Measurements from ENCODE around the gene CTBS. TPM values are rescaled to one million over a fixed set of nuclear protein-coding genes. Genes with fewer than 3 reads are reported as not detected.

CTBS gene
- total and polyA plus RNA-seq, 2 experiments from 2014 or later = 25.4 to 33.6 TPM

- Histone ChIP-seq H3K4me1 (ENCODE audit: insufficient read depth) (peaks cover 9% of the 10 kb centered on the region), H3K9me2 (replicated peaks; ENCODE audit: insufficient read depth) (no peaks in the 10 kb centered on the region), H2AFZ (no peak overlapping the region)
These were observed 11.6 kb upstream of the CTBS start for GRCh38 chr1:84585803-84586202.

GRCh38 chr1:84584126-84584525 lies 9.9 kb upstream of the CTBS start:
- no peaks in the 10 kb centered on the region for H3K9me3 ChIP-seq (ENCODE audit: low read depth)

More at GRCh38 chr1:84585803-84586202, 11.6 kb upstream of the CTBS start:
- no peak overlapping the region for H3K4me3 ChIP-seq
- H3K27ac ChIP-seq = no peak overlapping the region
- no peaks in the 10 kb centered on the region for H3K36me3 ChIP-seq (replicated peaks; ENCODE audit: insufficient read depth, low read depth)
- 91% methylated on average over 1 of the region's 1 CpG for WGBS (ENCODE audit: low lambda C conversion rate, missing lambda C conversion rate)
- no peaks in the 10 kb centered on the region for H3K79me2 ChIP-seq
- no peaks in the 10 kb centered on the region for H3K27me3 ChIP-seq
- no peak overlapping the region for H3K4me2 ChIP-seq
- no peaks in the 10 kb centered on the region for H3K9me3 ChIP-seq (ENCODE audit: low read depth)
- TF ChIP-seq, protein P1, sequence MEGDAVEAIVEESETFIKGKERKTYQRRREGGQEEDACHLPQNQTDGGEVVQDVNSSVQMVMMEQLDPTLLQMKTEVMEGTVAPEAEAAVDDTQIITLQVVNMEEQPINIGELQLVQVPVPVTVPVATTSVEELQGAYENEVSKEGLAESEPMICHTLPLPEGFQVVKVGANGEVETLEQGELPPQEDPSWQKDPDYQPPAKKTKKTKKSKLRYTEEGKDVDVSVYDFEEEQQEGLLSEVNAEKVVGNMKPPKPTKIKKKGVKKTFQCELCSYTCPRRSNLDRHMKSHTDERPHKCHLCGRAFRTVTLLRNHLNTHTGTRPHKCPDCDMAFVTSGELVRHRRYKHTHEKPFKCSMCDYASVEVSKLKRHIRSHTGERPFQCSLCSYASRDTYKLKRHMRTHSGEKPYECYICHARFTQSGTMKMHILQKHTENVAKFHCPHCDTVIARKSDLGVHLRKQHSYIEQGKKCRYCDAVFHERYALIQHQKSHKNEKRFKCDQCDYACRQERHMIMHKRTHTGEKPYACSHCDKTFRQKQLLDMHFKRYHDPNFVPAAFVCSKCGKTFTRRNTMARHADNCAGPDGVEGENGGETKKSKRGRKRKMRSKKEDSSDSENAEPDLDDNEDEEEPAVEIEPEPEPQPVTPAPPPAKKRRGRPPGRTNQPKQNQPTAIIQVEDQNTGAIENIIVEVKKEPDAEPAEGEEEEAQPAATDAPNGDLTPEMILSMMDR (IDR thresholded peaks at IDR 0.05; ENCODE audit: poor library complexity) = no peak
- TF ChIP-seq EZH2 (IDR thresholded peaks at IDR 0.05; ENCODE audit: borderline replicate concordance) (no peak), EZH2phosphoT487 (IDR thresholded peaks at IDR 0.05; ENCODE audit: low read depth, severe bottlenecking, unreplicated experiment) (no peak)
- H4K20me1 ChIP-seq (ENCODE audit: insufficient read depth, poor library complexity, severe bottlenecking) = no peaks in the 10 kb centered on the region
- no peak for DNase-seq (ENCODE audit: low spot score)

GRCh38 chr1:84583648-84584047 lies 9.4 kb upstream of the CTBS start:
- no peaks in the 10 kb centered on the region for H3K36me3 ChIP-seq (replicated peaks; ENCODE audit: insufficient read depth, low read depth)
- 60% methylated on average over 10 of the region's 10 CpGs for WGBS (ENCODE audit: low lambda C conversion rate, missing lambda C conversion rate)
- TF ChIP-seq EZH2 (IDR thresholded peaks at IDR 0.05; ENCODE audit: borderline replicate concordance) = no peak
- TF ChIP-seq, protein P1 (IDR thresholded peaks at IDR 0.05; ENCODE audit: poor library complexity) = no peak
- no peak for TF ChIP-seq EZH2phosphoT487 (IDR thresholded peaks at IDR 0.05; ENCODE audit: low read depth, severe bottlenecking, unreplicated experiment)
- no peaks in the 10 kb centered on the region for H3K9me2 ChIP-seq (replicated peaks; ENCODE audit: insufficient read depth)
- peak overlapping the region; percentile 51 for H3K4me2 ChIP-seq
- no peaks in the 10 kb centered on the region for H3K79me2 ChIP-seq
- DNase-seq (ENCODE audit: low spot score) = no peak
- no peaks in the 10 kb centered on the region for H3K27me3 ChIP-seq
- no peak overlapping the region for H3K4me3 ChIP-seq
- peak overlapping the region; percentile 83 for H3K27ac ChIP-seq
- H2AFZ ChIP-seq = peak overlapping the region; percentile 52
- no peaks in the 10 kb centered on the region for H4K20me1 ChIP-seq (ENCODE audit: insufficient read depth, poor library complexity, severe bottlenecking)
- peaks cover 9% of the 10 kb centered on the region for H3K4me1 ChIP-seq (ENCODE audit: insufficient read depth)
- no peaks in the 10 kb centered on the region for H3K9me3 ChIP-seq (ENCODE audit: low read depth)

More at GRCh38 chr1:84584126-84584525, 9.9 kb upstream of the CTBS start:
- DNase-seq (ENCODE audit: low spot score) = no peak
- no peaks in the 10 kb centered on the region for H3K27me3 ChIP-seq
- no peaks in the 10 kb centered on the region for H3K36me3 ChIP-seq (replicated peaks; ENCODE audit: insufficient read depth, low read depth)
- H3K4me3 ChIP-seq = no peak overlapping the region
- H3K79me2 ChIP-seq = no peaks in the 10 kb centered on the region
- 81% methylated on average over 2 of the region's 2 CpGs for whole genome bisulfite sequencing (ENCODE audit: low lambda C conversion rate, missing lambda C conversion rate)
- TF ChIP-seq, protein P1 (IDR thresholded peaks at IDR 0.05; ENCODE audit: poor library complexity) = no peak
- no peak for TF ChIP-seq EZH2 (IDR thresholded peaks at IDR 0.05; ENCODE audit: borderline replicate concordance)
- no peak for TF ChIP-seq EZH2phosphoT487 (IDR thresholded peaks at IDR 0.05; ENCODE audit: low read depth, severe bottlenecking, unreplicated experiment)
- H3K4me1 ChIP-seq (ENCODE audit: insufficient read depth) = peaks cover 9% of the 10 kb centered on the region
- H3K9me2 ChIP-seq (replicated peaks; ENCODE audit: insufficient read depth) = no peaks in the 10 kb centered on the region
- H2AFZ ChIP-seq = no peak overlapping the region
- no peaks in the 10 kb centered on the region for H4K20me1 ChIP-seq (ENCODE audit: insufficient read depth, poor library complexity, severe bottlenecking)
- H3K4me2 ChIP-seq = peak overlapping the region; percentile 51
- H3K27ac ChIP-seq = peak overlapping the region; percentile 83

All from hepatocyte (in vitro differentiated cells).